GM12878 (cell line): ENCODE results near the gene MLLT3. TPM values are rescaled to one million over a fixed set of nuclear protein-coding genes. Genes with fewer than 3 reads are reported as not detected.

Experiments used
- ATAC-seq: fragments of 200-7000 bp; cut with Tn5 transposase; 3 replicates; pipeline ENCODE4 v1.9.1; 2020; ENCODE audit warnings: mild to moderate bottlenecking, moderate library complexity
- BruUV-seq: library from RNA; stranded (reverse); fragments of 400-500 nt; replicated peaks from 2 replicates; lab custom pipeline; 2021; lab: Mats Ljungman, UMichigan
- CTCF ChIA-PET: fragments of 300-600 bp; sonication (Branson Sonifier 250); formaldehyde crosslinking; extraction: SDS; loops from one replicate; lab custom pipeline; 2021; ENCODE audit warnings: inconsistent platforms; lab: Yijun Ruan, JAX
- POLR2A ChIA-PET: fragments of 350-600 bp; formaldehyde crosslinking; extraction: SDS; loops from one replicate; lab custom pipeline; 2021; ENCODE audit warnings: inconsistent platforms; lab: Charles Lee
- RAD21 ChIA-PET: fragments of 300-600 bp; sonication (Branson Sonifier 250); formaldehyde crosslinking; loops from one replicate; lab custom pipeline; 2023; ENCODE audit warnings: antibody characterized with exemption; ENCODE audit not compliant: unreplicated experiment; lab: Charles Lee
- SMC1A ChIA-PET: fragments of 300-600 bp; sonication (Branson Sonifier 250); formaldehyde crosslinking; loops from one replicate; lab custom pipeline; 2023; ENCODE audit not compliant: unreplicated experiment, uncharacterized antibody; lab: Charles Lee
- DNase-seq: peaks from one replicate; pipeline ENCODE4 v3.0.0-alpha.2; 2011; ENCODE audit warnings: low read depth, low spot score
- FAIRE-seq: peaks from 3 replicates; lab custom pipeline; 2011; peaks lifted over from hg19 to GRCh38; lab: Jason Lieb, UNC
- H2AFZ ChIP-seq: 2 replicates; pipeline ENCODE4 v1.6.0; 2011; ENCODE audit warnings: low read depth, low read length, control low read depth; ENCODE audit not compliant: control insufficient read depth
- H3K27ac ChIP-seq: 2 replicates; pipeline ENCODE4 v1.5.1; 2011; ENCODE audit warnings: control low read depth; ENCODE audit not compliant: control insufficient read depth, insufficient read depth
- H3K27me3 ChIP-seq, 2 experiments: replicated peaks in 1 of 2; 2 replicates each; pipeline versions ENCODE4 v1.6.0 to v1.6.1; 2011; ENCODE audit warnings: low read length in 1 of 2; ENCODE audit not compliant: control insufficient read depth in 2 of 2, insufficient read depth in 2 of 2
- H3K36me3 ChIP-seq, 2 experiments: 2 replicates each; pipeline ENCODE4 v1.5.1; 2011; ENCODE audit warnings: low read length in 1 of 2; ENCODE audit not compliant: control insufficient read depth in 2 of 2, insufficient read depth in 2 of 2
- H3K4me1 ChIP-seq: 2 replicates; pipeline ENCODE4 v1.6.1; 2011; ENCODE audit warnings: mild to moderate bottlenecking, low read length, moderate library complexity, mixed read lengths; ENCODE audit not compliant: control insufficient read depth, insufficient read depth
- H3K4me2 ChIP-seq: 2 replicates; pipeline ENCODE4 v1.6.0; 2011; ENCODE audit warnings: control low read depth; ENCODE audit not compliant: control insufficient read depth, insufficient read depth
- H3K4me3 ChIP-seq: fragments of 200-600 bp; sonication (generic); 2 replicates; pipeline ENCODE4 v1.5.1; 2016
- H3K79me2 ChIP-seq: 2 replicates; pipeline ENCODE4 v1.6.0; 2011; ENCODE audit warnings: low read length; ENCODE audit not compliant: control insufficient read depth, insufficient read depth
- H3K9ac ChIP-seq: 2 replicates; pipeline ENCODE4 v1.8.0; 2011; ENCODE audit warnings: low read length, control low read depth, mixed read lengths; ENCODE audit not compliant: control insufficient read depth, insufficient read depth
- H3K9me3 ChIP-seq: replicated peaks from 3 replicates; pipeline ENCODE4 v1.5.1; 2011; ENCODE audit warnings: mild to moderate bottlenecking, low read length; ENCODE audit not compliant: control insufficient read depth, insufficient read depth
- H4K20me1 ChIP-seq: 2 replicates; pipeline ENCODE4 v1.6.0; 2011; ENCODE audit not compliant: control insufficient read depth, insufficient read depth
- GATAD2B ChIP-seq: fragments of 450-650 bp; conservative IDR thresholded peaks from 2 replicates; pipeline ENCODE4 v1.6.1; 2017; ENCODE audit warnings: low read depth, mild to moderate bottlenecking, moderate library complexity
- IKZF1 ChIP-seq: fragments of 450-650 bp; conservative IDR thresholded peaks from 2 replicates; pipeline ENCODE4 v1.6.1; 2017; ENCODE audit warnings: antibody characterized with exemption, mild to moderate bottlenecking
- NFXL1 ChIP-seq: fragments of 450-650 bp; IDR thresholded peaks from 2 replicates; pipeline ENCODE4 v1.6.1; 2017; ENCODE audit warnings: antibody characterized with exemption, mild to moderate bottlenecking, borderline replicate concordance
- SRF ChIP-seq, 2 experiments: IDR thresholded peaks; 2 replicates each; pipeline ENCODE4 v1.6.1; 2011; ENCODE audit warnings: low read depth in 2 of 2, low read length in 2 of 2, mild to moderate bottlenecking in 1 of 2, moderate library complexity in 1 of 2
- STAT1 ChIP-seq: fragments of 450-650 bp; conservative IDR thresholded peaks from 2 replicates; pipeline ENCODE4 v1.6.1; 2014; ENCODE audit warnings: antibody characterized with exemption, mild to moderate bottlenecking
- ZNF217 ChIP-seq: fragments of 450-650 bp; IDR thresholded peaks from 2 replicates; pipeline ENCODE4 v1.6.1; 2017; ENCODE audit warnings: antibody characterized with exemption, mild to moderate bottlenecking
- ZZZ3 ChIP-seq: IDR thresholded peaks from 2 replicates; pipeline ENCODE4 v1.6.1; 2011; ENCODE audit warnings: low read depth; ENCODE audit not compliant: control insufficient read depth, insufficient read length
- WGBS: methylation state at CpG from one replicate; pipeline ENCODE4 v1.1.6; 2016; ENCODE audit warnings: low lambda C conversion rate; ENCODE audit not compliant: insufficient replicate concordance, insufficient coverage; ENCODE audit errors: missing lambda C conversion rate; 5-methylcytosine and 5-hydroxymethylcytosine counted together
- in situ Hi-C: fragments of 300-500 bp; cut with MboI; formaldehyde crosslinking; loops from 9 replicates; pipeline ENCODE4 v1.14.3; 2018; ENCODE audit warnings: mixed read lengths
- intact Hi-C: fragments of 100-400 bp; cut with micrococcal nuclease; formaldehyde crosslinking; loops from one replicate; pipeline ENCODE4 v1.14.2; 2022; ENCODE audit not compliant: unreplicated experiment
- polyA plus RNA-seq, 11 experiments: library from polyadenylated mRNA; depleted of rRNA in 4 of 11; unstranded in 6 of 11; stranded (reverse) in 5 of 11; fragments of >200 nt; fragmentation: Nextera tagmentation in 4 of 11; fragmentation: Illumina TruSeq in 1 of 11; extraction: Ambion mirVana in 4 of 11; extraction: Trizol in 1 of 11; gene quantifications; 1 replicate in 1 of 11; 2 replicates in 10 of 11; pipeline versions ENCODE4 v1.2.1 to v1.2.3, GENCODE V29; 2011 to 2016; ENCODE audit warnings: inconsistent platforms in 2 of 11, missing spikeins in 2 of 11, low read depth in 1 of 11
- total RNA-seq, 4 experiments: library from RNA; depleted of rRNA in 3 of 4; stranded (reverse); fragments of >200 nt in 3 of 4; fragmentation: Illumina TruSeq in 1 of 4; extraction: Trizol in 1 of 4; gene quantifications; 2 replicates each; pipeline versions ENCODE4 v1.2.1 to v1.2.3, GENCODE V29; 2013 to 2021
- TF ChIP-seq, protein P1 (sequence below): fragments of 450-650 bp; IDR thresholded peaks from 2 replicates; pipeline ENCODE4 v1.6.1; 2014; ENCODE audit warnings: mild to moderate bottlenecking
- TF ChIP-seq, protein P2 (sequence below): IDR thresholded peaks from 2 replicates; pipeline ENCODE4 v1.6.1; 2012; ENCODE audit warnings: improper control_type of control experiment, low read depth, low read length; ENCODE audit not compliant: insufficient replicate concordance

Gene MLLT3
- total and polyA plus RNA-seq, 10 of the 15 experiments (the other 5 are each of a cell fraction or from before 2014, with no cell fraction given), result 17.7 to 72.3 (median 35.6) TPM

GRCh38 chr9:20512636-20513035, 109.7 kb downstream of the MLLT3 start:
- in situ Hi-C loops (no loop called here), intact Hi-C loops (no loop called here)
- Histone ChIP-seq H3K4me2 (no peak overlapping the region), H3K9ac (no peak overlapping the region), H4K20me1 (no peaks in the 10 kb centered on the region), H3K36me3 (no peaks in the 10 kb centered on the region), H3K9me3 (no peaks in the 10 kb centered on the region), H3K27me3 (no peaks in the 10 kb centered on the region), H3K27ac (no peak overlapping the region), H3K79me2 (peaks cover 23% of the 10 kb centered on the region), H3K4me3 (no peak overlapping the region), H2AFZ (no peak overlapping the region), H3K4me1 (peaks cover 15% of the 10 kb centered on the region)
- no TSS peak for BruUV-seq
- ChIA-PET RAD21 (no interaction called here), POLR2A (no interaction called here), SMC1A (interaction anchor here (1.0 to 1.7 kb wide), 4 partner anchors 14 to 103 kb away, joined by 3 to 4 read pairs (median 3); no protein-coding TSS in a partner anchor), CTCF (interaction anchor here (1.1 to 2.0 kb wide), 3 partner anchors 10 to 92 kb away, joined by 3 to 12 read pairs (median 4); no protein-coding TSS in a partner anchor)
- WGBS, result 90% methylated on average over 2 of the region's 2 CpGs
- ATAC-seq, result no peak
- DNase-seq, result no peak
- no peak for TF ChIP-seq NFXL1
- TF ChIP-seq ZNF217, result no peak
- TF ChIP-seq, protein P1, sequence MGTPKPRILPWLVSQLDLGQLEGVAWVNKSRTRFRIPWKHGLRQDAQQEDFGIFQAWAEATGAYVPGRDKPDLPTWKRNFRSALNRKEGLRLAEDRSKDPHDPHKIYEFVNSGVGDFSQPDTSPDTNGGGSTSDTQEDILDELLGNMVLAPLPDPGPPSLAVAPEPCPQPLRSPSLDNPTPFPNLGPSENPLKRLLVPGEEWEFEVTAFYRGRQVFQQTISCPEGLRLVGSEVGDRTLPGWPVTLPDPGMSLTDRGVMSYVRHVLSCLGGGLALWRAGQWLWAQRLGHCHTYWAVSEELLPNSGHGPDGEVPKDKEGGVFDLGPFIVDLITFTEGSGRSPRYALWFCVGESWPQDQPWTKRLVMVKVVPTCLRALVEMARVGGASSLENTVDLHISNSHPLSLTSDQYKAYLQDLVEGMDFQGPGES, result no peak
- no peak for TF ChIP-seq GATAD2B
- TF ChIP-seq SRF (IDR thresholded peaks at IDR 0.05; ENCODE audit: low read depth in 2 of 2, low read length in 2 of 2), result no peak
- TF ChIP-seq IKZF1, result no peak
- FAIRE-seq, result no peak

GRCh38 chr9:20512106-20512505, 110.2 kb downstream of the MLLT3 start:
- SMC1A ChIA-PET, result interaction anchor here (1.0 to 1.7 kb wide), 5 partner anchors 9 to 104 kb away, joined by 3 to 4 read pairs (median 3); no protein-coding TSS in a partner anchor
- Histone ChIP-seq H3K27me3 (no peaks in the 10 kb centered on the region), H3K9me3 (no peaks in the 10 kb centered on the region), H3K9ac (no peak overlapping the region), H3K4me3 (no peak overlapping the region), H2AFZ (no peak overlapping the region), H4K20me1 (no peaks in the 10 kb centered on the region), H3K79me2 (peaks cover 22% of the 10 kb centered on the region), H3K4me1 (peaks cover 15% of the 10 kb centered on the region), H3K36me3 (no peaks in the 10 kb centered on the region), H3K4me2 (no peak overlapping the region), H3K27ac (no peak overlapping the region)
- intact Hi-C loops (no loop called here), in situ Hi-C loops (no loop called here)
- no peak for FAIRE-seq
- CTCF ChIA-PET, result interaction anchor here (1.1 to 2.0 kb wide), 2 partner anchors 11 to 92 kb away, joined by 3 to 12 read pairs; no protein-coding TSS in a partner anchor
- POLR2A ChIA-PET, result no interaction called here
- WGBS, result 95% methylated on average over 2 of the region's 2 CpGs
- no TSS peak for BruUV-seq
- ATAC-seq, result no peak
- RAD21 ChIA-PET, result interaction anchor here (1.2 kb wide), 1 partner anchor 11 kb away, joined by 3 read pairs; no protein-coding TSS in a partner anchor
- DNase-seq, result no peak
- TF ChIP-seq STAT1 (no peak), ZZZ3 (no peak)
- TF ChIP-seq, protein P2, sequence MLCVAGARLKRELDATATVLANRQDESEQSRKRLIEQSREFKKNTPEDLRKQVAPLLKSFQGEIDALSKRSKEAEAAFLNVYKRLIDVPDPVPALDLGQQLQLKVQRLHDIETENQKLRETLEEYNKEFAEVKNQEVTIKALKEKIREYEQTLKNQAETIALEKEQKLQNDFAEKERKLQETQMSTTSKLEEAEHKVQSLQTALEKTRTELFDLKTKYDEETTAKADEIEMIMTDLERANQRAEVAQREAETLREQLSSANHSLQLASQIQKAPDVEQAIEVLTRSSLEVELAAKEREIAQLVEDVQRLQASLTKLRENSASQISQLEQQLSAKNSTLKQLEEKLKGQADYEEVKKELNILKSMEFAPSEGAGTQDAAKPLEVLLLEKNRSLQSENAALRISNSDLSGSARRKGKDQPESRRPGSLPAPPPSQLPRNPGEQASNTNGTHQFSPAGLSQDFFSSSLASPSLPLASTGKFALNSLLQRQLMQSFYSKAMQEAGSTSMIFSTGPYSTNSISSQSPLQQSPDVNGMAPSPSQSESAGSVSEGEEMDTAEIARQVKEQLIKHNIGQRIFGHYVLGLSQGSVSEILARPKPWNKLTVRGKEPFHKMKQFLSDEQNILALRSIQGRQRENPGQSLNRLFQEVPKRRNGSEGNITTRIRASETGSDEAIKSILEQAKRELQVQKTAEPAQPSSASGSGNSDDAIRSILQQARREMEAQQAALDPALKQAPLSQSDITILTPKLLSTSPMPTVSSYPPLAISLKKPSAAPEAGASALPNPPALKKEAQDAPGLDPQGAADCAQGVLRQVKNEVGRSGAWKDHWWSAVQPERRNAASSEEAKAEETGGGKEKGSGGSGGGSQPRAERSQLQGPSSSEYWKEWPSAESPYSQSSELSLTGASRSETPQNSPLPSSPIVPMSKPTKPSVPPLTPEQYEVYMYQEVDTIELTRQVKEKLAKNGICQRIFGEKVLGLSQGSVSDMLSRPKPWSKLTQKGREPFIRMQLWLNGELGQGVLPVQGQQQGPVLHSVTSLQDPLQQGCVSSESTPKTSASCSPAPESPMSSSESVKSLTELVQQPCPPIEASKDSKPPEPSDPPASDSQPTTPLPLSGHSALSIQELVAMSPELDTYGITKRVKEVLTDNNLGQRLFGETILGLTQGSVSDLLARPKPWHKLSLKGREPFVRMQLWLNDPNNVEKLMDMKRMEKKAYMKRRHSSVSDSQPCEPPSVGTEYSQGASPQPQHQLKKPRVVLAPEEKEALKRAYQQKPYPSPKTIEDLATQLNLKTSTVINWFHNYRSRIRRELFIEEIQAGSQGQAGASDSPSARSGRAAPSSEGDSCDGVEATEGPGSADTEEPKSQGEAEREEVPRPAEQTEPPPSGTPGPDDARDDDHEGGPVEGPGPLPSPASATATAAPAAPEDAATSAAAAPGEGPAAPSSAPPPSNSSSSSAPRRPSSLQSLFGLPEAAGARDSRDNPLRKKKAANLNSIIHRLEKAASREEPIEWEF, result no peak
